ENCODE results near the gene SLC6A1.
"Not testable (repeated sequence)": the region's sequence is repeated elsewhere in the genome, so short reads cannot be mapped to it uniquely, and the experiment has no call there.

SLC6A1 gene

DNA sequence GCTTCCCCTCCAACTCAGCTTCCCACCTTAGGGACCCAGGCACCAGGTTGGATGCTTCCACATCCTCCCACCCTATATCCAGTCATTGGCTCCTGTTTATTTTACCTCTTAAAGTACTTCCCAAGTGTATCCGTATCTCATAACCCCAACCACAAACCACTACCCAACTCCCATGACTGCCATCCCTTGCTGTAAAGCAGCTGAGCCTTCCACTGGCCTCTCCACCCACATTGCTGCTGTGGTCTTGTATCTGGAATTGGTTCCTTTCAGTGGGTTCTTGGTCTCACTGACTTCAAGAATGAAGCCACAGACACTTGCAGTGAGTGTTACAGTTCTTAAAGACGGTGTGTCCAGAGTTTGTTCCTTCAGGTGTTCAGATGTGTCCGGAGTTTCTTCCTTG lies 81.9 kb downstream of the SLC6A1 start:
- H3K9ac ChIP-seq (ENCODE audit: low read length): no peak overlapping the region
- TF ChIP-seq, protein P1, sequence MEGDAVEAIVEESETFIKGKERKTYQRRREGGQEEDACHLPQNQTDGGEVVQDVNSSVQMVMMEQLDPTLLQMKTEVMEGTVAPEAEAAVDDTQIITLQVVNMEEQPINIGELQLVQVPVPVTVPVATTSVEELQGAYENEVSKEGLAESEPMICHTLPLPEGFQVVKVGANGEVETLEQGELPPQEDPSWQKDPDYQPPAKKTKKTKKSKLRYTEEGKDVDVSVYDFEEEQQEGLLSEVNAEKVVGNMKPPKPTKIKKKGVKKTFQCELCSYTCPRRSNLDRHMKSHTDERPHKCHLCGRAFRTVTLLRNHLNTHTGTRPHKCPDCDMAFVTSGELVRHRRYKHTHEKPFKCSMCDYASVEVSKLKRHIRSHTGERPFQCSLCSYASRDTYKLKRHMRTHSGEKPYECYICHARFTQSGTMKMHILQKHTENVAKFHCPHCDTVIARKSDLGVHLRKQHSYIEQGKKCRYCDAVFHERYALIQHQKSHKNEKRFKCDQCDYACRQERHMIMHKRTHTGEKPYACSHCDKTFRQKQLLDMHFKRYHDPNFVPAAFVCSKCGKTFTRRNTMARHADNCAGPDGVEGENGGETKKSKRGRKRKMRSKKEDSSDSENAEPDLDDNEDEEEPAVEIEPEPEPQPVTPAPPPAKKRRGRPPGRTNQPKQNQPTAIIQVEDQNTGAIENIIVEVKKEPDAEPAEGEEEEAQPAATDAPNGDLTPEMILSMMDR (IDR thresholded peaks at IDR 0.05; ENCODE audit: low read length): no peak
- TF ChIP-seq EZH2 (IDR thresholded peaks at IDR 0.05; ENCODE audit: borderline replicate concordance, low read length): no peak

DNA sequence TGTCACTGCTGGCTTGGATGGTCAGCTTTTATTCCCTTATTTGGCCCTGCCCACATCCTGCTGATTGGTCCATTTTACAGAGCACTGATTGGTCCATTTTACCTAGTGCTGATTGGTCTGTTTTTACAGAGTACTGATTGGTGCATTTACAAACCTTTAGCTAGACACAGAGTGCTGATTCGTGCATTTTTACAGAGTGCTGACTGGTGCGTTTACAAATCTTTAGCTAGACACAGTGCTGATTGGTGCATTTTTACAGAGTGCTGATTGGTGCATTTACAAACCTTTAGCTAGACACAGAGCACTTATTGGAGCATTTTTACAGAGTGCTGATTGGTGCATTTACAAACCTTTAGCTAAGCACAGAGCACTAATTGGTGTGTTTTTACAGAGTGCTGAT lies 82.6 kb downstream of the SLC6A1 start:
- H3K36me3 ChIP-seq (ENCODE audit: insufficient read depth, low read length); H3K27me3 ChIP-seq (ENCODE audit: insufficient read depth, low read length); H3K4me3 ChIP-seq (ENCODE audit: low read depth, low read length, poor library complexity, severe bottlenecking); H3K27ac ChIP-seq (ENCODE audit: low read depth, low read length, poor library complexity, severe bottlenecking); H2AFZ ChIP-seq (ENCODE audit: low read length); H3K79me2 ChIP-seq (ENCODE audit: insufficient read depth, low read length); H4K20me1 ChIP-seq (ENCODE audit: insufficient read depth, low read length); H3F3A ChIP-seq (ENCODE audit: insufficient read depth, low read length); H3K9ac ChIP-seq (ENCODE audit: low read length); H3K9me2 ChIP-seq (ENCODE audit: low read depth, low read length); H3K4me1 ChIP-seq (ENCODE audit: insufficient read depth, low read length, severe bottlenecking); H3K4me2 ChIP-seq (ENCODE audit: low read length); H3K9me3 ChIP-seq (ENCODE audit: low read length): not testable (repeated sequence)

More for the DNA sequence above, 81.9 kb downstream of the SLC6A1 start:
- Histone ChIP-seq H3K79me2 (ENCODE audit: insufficient read depth, low read length) (no peaks in the 10 kb centered on the region), H3K4me3 (ENCODE audit: low read depth, low read length, poor library complexity, severe bottlenecking) (no peak overlapping the region), H2AFZ (ENCODE audit: low read length) (no peak overlapping the region), H3F3A (ENCODE audit: insufficient read depth, low read length) (no peaks in the 10 kb centered on the region), H3K4me2 (ENCODE audit: low read length) (no peak overlapping the region), H4K20me1 (ENCODE audit: insufficient read depth, low read length) (no peaks in the 10 kb centered on the region), H3K27ac (ENCODE audit: low read depth, low read length, poor library complexity, severe bottlenecking) (no peak overlapping the region), H3K36me3 (ENCODE audit: insufficient read depth, low read length) (no peaks in the 10 kb centered on the region), H3K27me3 (ENCODE audit: insufficient read depth, low read length) (0 out of 2 replicates have a peak, but pooled peaks cover 3% of the 10 kb centered on the region), H3K4me1 (ENCODE audit: insufficient read depth, low read length, severe bottlenecking) (no peaks in the 10 kb centered on the region), H3K9me2 (ENCODE audit: low read depth, low read length) (no peaks in the 10 kb centered on the region), H3K9me3 (ENCODE audit: low read length) (no peaks in the 10 kb centered on the region)

DNA sequence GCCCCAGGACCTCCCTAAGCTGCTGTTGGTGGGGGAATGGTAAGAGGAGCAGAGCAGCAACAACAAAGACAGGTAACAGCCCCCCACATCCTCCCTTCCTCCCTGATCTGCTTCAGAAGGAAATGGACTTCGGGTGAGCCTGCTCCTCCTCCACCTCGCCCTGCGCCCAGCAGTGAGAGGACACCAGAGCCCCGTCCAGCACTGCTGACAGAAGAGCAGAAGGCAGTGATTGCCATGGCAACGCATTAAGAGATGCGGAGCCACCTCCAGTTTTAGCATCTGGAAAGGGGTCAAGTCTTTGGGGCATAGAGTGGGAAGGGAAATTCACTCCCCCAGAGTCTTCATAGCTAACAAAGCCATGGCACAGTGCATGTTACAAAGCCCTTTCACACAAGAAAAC lies 84.2 kb downstream of the SLC6A1 start:
- Histone ChIP-seq H3F3A (ENCODE audit: insufficient read depth, low read length) (no peaks in the 10 kb centered on the region), H3K4me1 (ENCODE audit: insufficient read depth, low read length, severe bottlenecking) (no peaks in the 10 kb centered on the region), H3K79me2 (ENCODE audit: insufficient read depth, low read length) (no peaks in the 10 kb centered on the region), H3K9me3 (ENCODE audit: low read length) (no peaks in the 10 kb centered on the region), H3K4me3 (ENCODE audit: low read depth, low read length, poor library complexity, severe bottlenecking) (no peak overlapping the region), H2AFZ (ENCODE audit: low read length) (no peak overlapping the region), H3K9me2 (ENCODE audit: low read depth, low read length) (no peaks in the 10 kb centered on the region), H3K9ac (ENCODE audit: low read length) (no peak overlapping the region), H4K20me1 (ENCODE audit: insufficient read depth, low read length) (no peaks in the 10 kb centered on the region), H3K27me3 (ENCODE audit: insufficient read depth, low read length) (0 out of 2 replicates have a peak, but pooled peaks cover 3% of the 10 kb centered on the region), H3K36me3 (ENCODE audit: insufficient read depth, low read length) (no peaks in the 10 kb centered on the region), H3K4me2 (ENCODE audit: low read length) (no peak overlapping the region), H3K27ac (ENCODE audit: low read depth, low read length, poor library complexity, severe bottlenecking) (no peak overlapping the region)
- TF ChIP-seq, protein P1 (IDR thresholded peaks at IDR 0.05; ENCODE audit: low read length): no peak
- no peak for TF ChIP-seq EZH2 (IDR thresholded peaks at IDR 0.05; ENCODE audit: borderline replicate concordance, low read length)

GRCh38 chr3:11077466-11077865 lies 84.9 kb downstream of the SLC6A1 start:
- H2AFZ ChIP-seq (ENCODE audit: low read length): no peak overlapping the region
- no peaks in the 10 kb centered on the region for H3K36me3 ChIP-seq (ENCODE audit: insufficient read depth, low read length)
- no peak overlapping the region for H3K4me3 ChIP-seq (ENCODE audit: low read depth, low read length, poor library complexity, severe bottlenecking)
- no peaks in the 10 kb centered on the region for H3K9me2 ChIP-seq (ENCODE audit: low read depth, low read length)
- no peaks in the 10 kb centered on the region for H3K9me3 ChIP-seq (ENCODE audit: low read length)
- H4K20me1 ChIP-seq (ENCODE audit: insufficient read depth, low read length): no peaks in the 10 kb centered on the region
- no peak overlapping the region for H3K4me2 ChIP-seq (ENCODE audit: low read length)
- H3K79me2 ChIP-seq (ENCODE audit: insufficient read depth, low read length): no peaks in the 10 kb centered on the region
- H3K9ac ChIP-seq (ENCODE audit: low read length): no peak overlapping the region
- H3K27me3 ChIP-seq (ENCODE audit: insufficient read depth, low read length): 0 out of 2 replicates have a peak, but pooled peaks cover 3% of the 10 kb centered on the region
- H3K27ac ChIP-seq (ENCODE audit: low read depth, low read length, poor library complexity, severe bottlenecking): no peak overlapping the region
- H3F3A ChIP-seq (ENCODE audit: insufficient read depth, low read length): no peaks in the 10 kb centered on the region
- TF ChIP-seq, protein P1 (IDR thresholded peaks at IDR 0.05; ENCODE audit: low read length): no peak
- TF ChIP-seq EZH2 (IDR thresholded peaks at IDR 0.05; ENCODE audit: borderline replicate concordance, low read length): no peak
- H3K4me1 ChIP-seq (ENCODE audit: insufficient read depth, low read length, severe bottlenecking): no peaks in the 10 kb centered on the region

Data from OCI-LY1 (cell line).